Measurements from ENCODE around the gene AP1AR.

Gene AP1AR

DNA sequence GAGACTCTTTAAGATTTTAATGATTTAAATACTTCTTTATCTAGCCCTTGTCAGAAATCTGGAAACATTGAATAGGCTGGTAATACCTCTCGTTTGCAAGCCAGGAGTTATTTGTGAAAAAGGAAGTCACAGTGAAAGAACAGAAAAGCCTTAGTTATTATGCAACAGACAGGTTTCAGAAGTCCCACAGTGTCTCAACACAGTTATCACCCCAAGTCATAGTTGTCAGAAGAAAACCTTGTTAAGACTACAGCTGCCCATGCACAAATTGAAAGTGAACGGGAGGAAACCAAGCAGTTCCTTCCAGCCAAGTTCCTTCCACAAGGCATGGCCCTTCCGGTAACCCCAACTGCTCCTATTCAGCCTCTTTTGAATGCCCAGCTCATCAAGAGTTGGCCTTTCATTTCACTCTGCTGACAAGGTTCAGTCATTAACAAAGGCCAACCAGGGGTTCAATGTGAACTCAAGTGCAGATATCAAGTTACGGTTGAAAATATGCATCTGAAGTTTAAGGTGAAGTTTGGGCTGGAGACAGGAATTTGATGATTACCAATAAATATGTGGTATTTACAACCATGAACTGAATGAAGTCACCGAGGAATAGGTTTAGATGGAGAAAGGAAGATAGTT is 81.1 kb downstream of the AP1AR start:
- no peak overlapping the region for H2BK120ac ChIP-seq (ENCODE audit: low read depth, low read length)
- DNase-seq (ENCODE audit: low spot score) = no peak

DNA sequence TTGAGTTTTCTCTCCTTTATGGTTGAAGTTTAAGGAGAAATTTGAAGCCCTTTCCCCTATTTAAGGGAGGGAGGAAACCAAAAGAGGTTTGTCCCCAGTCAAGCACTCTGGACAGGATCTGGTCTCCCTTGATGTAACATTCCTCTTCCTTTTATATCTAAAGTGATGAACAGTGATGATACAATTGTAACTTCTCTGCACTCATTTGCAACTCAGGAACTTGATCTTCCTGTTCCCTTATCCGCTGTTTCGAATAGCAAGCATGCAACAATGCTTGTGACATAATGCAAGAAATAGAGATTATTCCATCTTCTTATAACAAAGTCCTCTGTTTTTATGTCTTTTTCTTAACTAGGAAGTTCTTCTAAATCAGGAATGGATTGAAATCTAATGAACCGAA is 83.9 kb downstream of the AP1AR start:
- H3K9me3 ChIP-seq (replicated peaks in 1 of 2; ENCODE audit: control insufficient read depth in 2 of 2, insufficient read depth in 1 of 2, low read depth in 1 of 2, low read length in 2 of 2) = no peaks in the 10 kb centered on the region
- no peak overlapping the region for H3K14ac ChIP-seq (ENCODE audit: low read length)

More for the DNA sequence above, 81.1 kb downstream of the AP1AR start:
- Histone ChIP-seq H3K36me3 (replicated peaks in 1 of 2; ENCODE audit: control insufficient read depth in 2 of 2, insufficient read depth in 2 of 2, low read length in 2 of 2) (no peaks in the 10 kb centered on the region), H2BK12ac (ENCODE audit: low read length) (no peak overlapping the region), H3K14ac (ENCODE audit: low read length) (no peak overlapping the region), H3K23ac (ENCODE audit: low read depth, low read length, poor library complexity) (no peak overlapping the region), H3K18ac (ENCODE audit: low read length) (no peak overlapping the region), H3K79me1 (ENCODE audit: low read depth, low read length) (no peaks in the 10 kb centered on the region), H3K9ac (ENCODE audit: low read depth, low read length, poor library complexity) (no peak overlapping the region), H2AFZ (ENCODE audit: low read length) (peak overlapping the region; percentile 47), H3K4ac (ENCODE audit: low read length) (no peak overlapping the region), H2AK5ac (ENCODE audit: low read depth, low read length) (no peak overlapping the region), H3K9me3 (replicated peaks in 1 of 2; ENCODE audit: control insufficient read depth in 2 of 2, insufficient read depth in 1 of 2, low read depth in 1 of 2, low read length in 2 of 2) (no peaks in the 10 kb centered on the region), H3K4me2 (ENCODE audit: insufficient read depth, low read length, poor library complexity, severe bottlenecking) (no peak overlapping the region), H2BK15ac (ENCODE audit: low read length) (no peak overlapping the region), H3K4me1 (ENCODE audit: control insufficient read depth in 2 of 2, insufficient read depth in 1 of 2, low read depth in 1 of 2, low read length in 2 of 2) (peaks cover 4% of the 10 kb centered on the region in 2 donors), H4K8ac (ENCODE audit: low read depth, low read length) (no peak overlapping the region), H4K91ac (ENCODE audit: low read depth, low read length, poor library complexity) (no peak overlapping the region), H2BK5ac (ENCODE audit: low read length) (no peak overlapping the region), H3K4me3 (ENCODE audit: low read length in 2 of 2) (no peak overlapping the region), H3K27ac (replicated peaks; ENCODE audit: low read length) (no peak overlapping the region), H3K27me3 (ENCODE audit: control insufficient read depth in 3 of 3, insufficient read depth in 3 of 3, low read depth in 1 of 3, low read length in 3 of 3) (no peaks in the 10 kb centered on the region)
- WGBS, 2 donors (ENCODE audit: extremely low coverage in 2 of 2, insufficient read length in 2 of 2, insufficient replicate concordance in 1 of 2) = no CpG with 5 or more reads among the region's 5 CpGs

GRCh38 chr4:112316360-112316759 is 84.8 kb downstream of the AP1AR start:
- Histone ChIP-seq H3K14ac (ENCODE audit: low read length) (no peak overlapping the region), H3K23ac (ENCODE audit: low read depth, low read length, poor library complexity) (no peak overlapping the region), H3K4ac (ENCODE audit: low read length) (no peak overlapping the region), H2BK120ac (ENCODE audit: low read depth, low read length) (no peak overlapping the region), H3K27me3 (ENCODE audit: control insufficient read depth in 3 of 3, insufficient read depth in 3 of 3, low read depth in 1 of 3, low read length in 3 of 3) (no peaks in the 10 kb centered on the region), H2AFZ (ENCODE audit: low read length) (no peak overlapping the region), H3K4me2 (ENCODE audit: insufficient read depth, low read length, poor library complexity, severe bottlenecking) (no peak overlapping the region), H3K4me1 (ENCODE audit: control insufficient read depth in 2 of 2, insufficient read depth in 1 of 2, low read depth in 1 of 2, low read length in 2 of 2) (peaks cover 0 to 4% of the 10 kb centered on the region in 2 donors), H3K79me1 (ENCODE audit: low read depth, low read length) (no peaks in the 10 kb centered on the region), H4K8ac (ENCODE audit: low read depth, low read length) (no peak overlapping the region), H3K18ac (ENCODE audit: low read length) (no peak overlapping the region), H4K91ac (ENCODE audit: low read depth, low read length, poor library complexity) (no peak overlapping the region), H2BK5ac (ENCODE audit: low read length) (no peak overlapping the region), H2BK15ac (ENCODE audit: low read length) (no peak overlapping the region), H3K36me3 (replicated peaks in 1 of 2; ENCODE audit: control insufficient read depth in 2 of 2, insufficient read depth in 2 of 2, low read length in 2 of 2) (no peaks in the 10 kb centered on the region), H3K27ac (replicated peaks; ENCODE audit: low read length) (no peak overlapping the region), H2AK5ac (ENCODE audit: low read depth, low read length) (no peak overlapping the region), H3K9me3 (replicated peaks in 1 of 2; ENCODE audit: control insufficient read depth in 2 of 2, insufficient read depth in 1 of 2, low read depth in 1 of 2, low read length in 2 of 2) (no peaks in the 10 kb centered on the region), H3K4me3 (ENCODE audit: low read length in 2 of 2) (no peak overlapping the region), H3K9ac (ENCODE audit: low read depth, low read length, poor library complexity) (no peak overlapping the region), H2BK12ac (ENCODE audit: low read length) (no peak overlapping the region)
- no CpG with 5 or more reads among the region's 2 CpGs for WGBS, 2 donors (ENCODE audit: extremely low coverage in 2 of 2, insufficient read length in 2 of 2, insufficient replicate concordance in 1 of 2)
- DNase-seq (ENCODE audit: low spot score) = no peak

More for the DNA sequence above, 83.9 kb downstream of the AP1AR start:
- Histone ChIP-seq H2BK120ac (ENCODE audit: low read depth, low read length) (no peak overlapping the region), H2BK5ac (ENCODE audit: low read length) (no peak overlapping the region), H3K36me3 (replicated peaks in 1 of 2; ENCODE audit: control insufficient read depth in 2 of 2, insufficient read depth in 2 of 2, low read length in 2 of 2) (no peaks in the 10 kb centered on the region), H3K23ac (ENCODE audit: low read depth, low read length, poor library complexity) (no peak overlapping the region), H2AFZ (ENCODE audit: low read length) (no peak overlapping the region), H4K91ac (ENCODE audit: low read depth, low read length, poor library complexity) (no peak overlapping the region), H3K9ac (ENCODE audit: low read depth, low read length, poor library complexity) (no peak overlapping the region), H3K27me3 (ENCODE audit: control insufficient read depth in 3 of 3, insufficient read depth in 3 of 3, low read depth in 1 of 3, low read length in 3 of 3) (no peaks in the 10 kb centered on the region), H2BK15ac (ENCODE audit: low read length) (no peak overlapping the region), H3K27ac (replicated peaks; ENCODE audit: low read length) (no peak overlapping the region), H3K4me3 (ENCODE audit: low read length in 2 of 2) (no peak overlapping the region), H3K18ac (ENCODE audit: low read length) (no peak overlapping the region), H2BK12ac (ENCODE audit: low read length) (no peak overlapping the region), H3K79me1 (ENCODE audit: low read depth, low read length) (no peaks in the 10 kb centered on the region), H3K4me1 (ENCODE audit: control insufficient read depth in 2 of 2, insufficient read depth in 1 of 2, low read depth in 1 of 2, low read length in 2 of 2) (peaks cover 0 to 4% of the 10 kb centered on the region in 2 donors), H3K4ac (ENCODE audit: low read length) (no peak overlapping the region), H3K4me2 (ENCODE audit: insufficient read depth, low read length, poor library complexity, severe bottlenecking) (no peak overlapping the region), H2AK5ac (ENCODE audit: low read depth, low read length) (no peak overlapping the region), H4K8ac (ENCODE audit: low read depth, low read length) (no peak overlapping the region)
- no peak for DNase-seq (ENCODE audit: low spot score)
- no CpG with 5 or more reads among the region's 3 CpGs for WGBS, 2 donors (ENCODE audit: extremely low coverage in 2 of 2, insufficient read length in 2 of 2, insufficient replicate concordance in 1 of 2)

GRCh38 chr4:112318239-112319142 is 86.9 kb downstream of the AP1AR start:
- H2AFZ ChIP-seq (ENCODE audit: low read length) = no peak overlapping the region
- no peak overlapping the region for H2BK12ac ChIP-seq (ENCODE audit: low read length)
- no peaks in the 10 kb centered on the region for H3K79me1 ChIP-seq (ENCODE audit: low read depth, low read length)
- no peak overlapping the region for H3K14ac ChIP-seq (ENCODE audit: low read length)
- H4K91ac ChIP-seq (ENCODE audit: low read depth, low read length, poor library complexity) = no peak overlapping the region
- no peak overlapping the region for H3K27ac ChIP-seq (replicated peaks; ENCODE audit: low read length)
- no peak overlapping the region for H2BK5ac ChIP-seq (ENCODE audit: low read length)
- no peak overlapping the region for H4K8ac ChIP-seq (ENCODE audit: low read depth, low read length)
- no peaks in the 10 kb centered on the region for H3K36me3 ChIP-seq (replicated peaks in 1 of 2; ENCODE audit: control insufficient read depth in 2 of 2, insufficient read depth in 2 of 2, low read length in 2 of 2)
- WGBS, 2 donors (ENCODE audit: extremely low coverage in 2 of 2, insufficient read length in 2 of 2, insufficient replicate concordance in 1 of 2) = no CpG with 5 or more reads among the region's 5 CpGs
- DNase-seq (ENCODE audit: low spot score) = no peak
- H3K4ac ChIP-seq (ENCODE audit: low read length) = no peak overlapping the region
- H3K4me3 ChIP-seq (ENCODE audit: low read length in 2 of 2) = no peak overlapping the region
- no peaks in the 10 kb centered on the region for H3K27me3 ChIP-seq (ENCODE audit: control insufficient read depth in 3 of 3, insufficient read depth in 3 of 3, low read depth in 1 of 3, low read length in 3 of 3)
- no peak overlapping the region for H3K18ac ChIP-seq (ENCODE audit: low read length)
- no peak overlapping the region for H3K9ac ChIP-seq (ENCODE audit: low read depth, low read length, poor library complexity)
- no peaks in the 10 kb centered on the region for H3K9me3 ChIP-seq (replicated peaks in 1 of 2; ENCODE audit: control insufficient read depth in 2 of 2, insufficient read depth in 1 of 2, low read depth in 1 of 2, low read length in 2 of 2)
- H3K4me1 ChIP-seq (ENCODE audit: control insufficient read depth in 2 of 2, insufficient read depth in 1 of 2, low read depth in 1 of 2, low read length in 2 of 2) = peaks cover 0 to 1% of the 10 kb centered on the region in 2 donors
- H2AK5ac ChIP-seq (ENCODE audit: low read depth, low read length) = no peak overlapping the region
- H3K4me2 ChIP-seq (ENCODE audit: insufficient read depth, low read length, poor library complexity, severe bottlenecking) = no peak overlapping the region
- H2BK120ac ChIP-seq (ENCODE audit: low read depth, low read length) = no peak overlapping the region
- no peak overlapping the region for H2BK15ac ChIP-seq (ENCODE audit: low read length)
- H3K23ac ChIP-seq (ENCODE audit: low read depth, low read length, poor library complexity) = no peak overlapping the region

Data from neuronal stem cell (in vitro differentiated cells).